ENCODE results near the gene BAIAP2L2. TPM values are rescaled to one million over a fixed set of nuclear protein-coding genes. Genes with fewer than 3 reads are reported as not detected.

The BAIAP2L2 gene
- total RNA-seq, 4 donors from 2014 or later: 0.13 to 1.1 (median 0.58) TPM

DNA sequence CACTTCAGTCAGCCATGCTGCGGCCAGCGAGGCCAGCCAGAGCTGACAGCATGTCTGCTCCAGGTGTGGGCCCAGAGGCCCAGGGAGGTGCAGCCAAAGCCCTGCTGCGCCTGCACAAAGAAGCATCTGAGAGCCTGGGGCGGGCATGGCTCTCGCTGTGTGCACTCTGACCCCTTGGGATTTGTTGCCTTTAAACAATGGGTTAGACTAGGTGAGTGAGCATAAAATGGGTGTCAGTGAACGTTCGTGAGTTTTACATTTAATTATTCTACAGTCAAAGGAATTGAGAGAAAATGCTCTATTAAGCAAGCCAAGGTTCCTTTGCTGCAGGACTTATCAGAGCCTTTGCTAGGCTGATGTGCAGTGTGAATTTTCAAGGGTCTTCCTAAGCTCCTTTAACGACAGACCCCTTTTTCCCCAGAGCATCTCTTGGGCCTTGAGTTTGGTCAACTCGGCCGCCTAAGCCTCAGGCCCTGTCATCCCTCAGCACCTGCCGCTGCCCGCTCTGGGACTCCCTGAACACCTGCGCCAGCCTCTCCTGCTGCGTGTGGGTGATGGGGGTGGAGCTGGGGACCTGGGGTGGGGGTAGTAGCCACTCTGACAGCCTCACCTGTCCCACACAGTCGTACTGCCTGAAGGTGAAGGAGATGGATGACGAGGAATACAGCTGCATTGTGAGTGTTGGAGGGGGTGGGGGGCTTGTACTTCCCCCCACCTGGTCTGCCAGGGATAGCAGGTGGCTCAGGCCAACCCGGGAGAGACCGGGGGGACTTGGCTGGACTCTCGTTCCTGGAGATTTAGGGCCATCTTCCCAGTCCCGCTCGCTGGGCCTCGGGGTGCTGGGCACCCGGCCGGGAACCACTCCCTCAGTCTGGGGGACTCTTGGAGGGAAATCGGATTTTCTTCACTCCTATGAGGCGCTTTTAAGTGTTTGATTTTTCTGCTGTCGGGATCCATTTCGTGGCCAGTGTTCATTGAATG is 37.0 kb downstream of the BAIAP2L2 start:
- TF ChIP-seq POLR2A (IDR thresholded peaks at IDR 0.05; ENCODE audit: low read depth) (no peak), POLR2AphosphoS5 (IDR thresholded peaks at IDR 0.05) (no peak)
- TF ChIP-seq, protein P1, sequence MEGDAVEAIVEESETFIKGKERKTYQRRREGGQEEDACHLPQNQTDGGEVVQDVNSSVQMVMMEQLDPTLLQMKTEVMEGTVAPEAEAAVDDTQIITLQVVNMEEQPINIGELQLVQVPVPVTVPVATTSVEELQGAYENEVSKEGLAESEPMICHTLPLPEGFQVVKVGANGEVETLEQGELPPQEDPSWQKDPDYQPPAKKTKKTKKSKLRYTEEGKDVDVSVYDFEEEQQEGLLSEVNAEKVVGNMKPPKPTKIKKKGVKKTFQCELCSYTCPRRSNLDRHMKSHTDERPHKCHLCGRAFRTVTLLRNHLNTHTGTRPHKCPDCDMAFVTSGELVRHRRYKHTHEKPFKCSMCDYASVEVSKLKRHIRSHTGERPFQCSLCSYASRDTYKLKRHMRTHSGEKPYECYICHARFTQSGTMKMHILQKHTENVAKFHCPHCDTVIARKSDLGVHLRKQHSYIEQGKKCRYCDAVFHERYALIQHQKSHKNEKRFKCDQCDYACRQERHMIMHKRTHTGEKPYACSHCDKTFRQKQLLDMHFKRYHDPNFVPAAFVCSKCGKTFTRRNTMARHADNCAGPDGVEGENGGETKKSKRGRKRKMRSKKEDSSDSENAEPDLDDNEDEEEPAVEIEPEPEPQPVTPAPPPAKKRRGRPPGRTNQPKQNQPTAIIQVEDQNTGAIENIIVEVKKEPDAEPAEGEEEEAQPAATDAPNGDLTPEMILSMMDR (IDR thresholded peaks at IDR 0.05): no peak
- peaks cover 22 to 25% (median 23%) of the 10 kb centered on the region in 4 donors for H3K4me1 ChIP-seq
- no peak overlapping the region for H3K27ac ChIP-seq (replicated peaks in 1 of 4)
- H3K36me3 ChIP-seq: peaks cover 21 to 77% (median 56%) of the 10 kb centered on the region in 4 donors
- H3K27me3 ChIP-seq: no peaks in the 10 kb centered on the region
- DNase-seq (ENCODE audit: extremely low spot score): no peak
- 92% methylated on average over 19 of the region's 28 CpGs for WGBS
- intact Hi-C loops (cut with DNase I): no loop called here
- H3K9me3 ChIP-seq: no peaks in the 10 kb centered on the region
- no peak overlapping the region for H3K4me3 ChIP-seq

DNA sequence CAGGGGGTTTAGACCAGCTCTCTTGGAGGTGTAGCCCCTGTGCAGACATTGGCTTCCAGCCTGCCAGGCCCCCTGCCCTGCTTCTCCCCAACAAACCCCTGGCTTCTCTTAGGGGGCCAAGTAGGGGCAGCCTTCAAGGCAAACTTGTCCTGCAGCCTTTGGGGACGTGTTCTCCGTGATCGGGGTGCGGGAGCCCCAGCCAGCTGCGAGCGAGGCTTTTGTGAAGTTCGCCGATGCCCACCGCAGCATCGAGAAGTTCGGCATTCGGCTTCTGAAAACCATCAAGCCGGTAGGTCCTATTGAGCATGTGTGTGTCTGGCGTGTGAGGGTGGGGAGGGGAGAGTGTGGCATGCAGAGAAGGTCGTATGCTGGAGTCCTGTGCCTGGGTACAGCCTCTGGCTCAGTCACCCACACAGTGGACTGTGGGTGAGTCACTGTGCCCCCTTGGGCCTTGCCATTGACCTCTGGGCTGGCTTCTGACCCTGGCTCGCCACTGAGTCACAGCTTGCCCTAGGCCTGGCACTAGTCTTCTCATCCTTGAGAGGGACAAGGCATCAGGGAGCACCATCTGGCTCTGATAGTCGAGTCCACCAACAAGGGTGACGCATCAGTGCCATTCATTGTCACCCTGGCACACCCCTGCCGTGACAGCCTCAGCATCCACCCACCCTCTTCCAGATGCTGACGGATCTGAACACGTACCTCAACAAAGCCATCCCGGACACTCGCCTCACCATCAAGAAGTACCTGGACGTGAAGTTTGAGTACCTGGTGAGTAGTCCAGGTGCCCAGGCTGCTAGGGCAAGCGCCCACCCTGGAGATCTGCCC is 37.9 kb downstream of the BAIAP2L2 start:
- Histone ChIP-seq H3K4me1 (peaks cover 26 to 31% (median 28%) of the 10 kb centered on the region in 4 donors), H3K27ac (replicated peaks in 1 of 4) (no peak overlapping the region), H3K9me3 (no peaks in the 10 kb centered on the region), H3K4me3 (no peak overlapping the region), H3K36me3 (peaks cover 21 to 86% (median 64%) of the 10 kb centered on the region in 4 donors), H3K27me3 (no peaks in the 10 kb centered on the region)
- DNase-seq (ENCODE audit: extremely low spot score): no peak
- WGBS: 93% methylated on average over 24 of the region's 25 CpGs
- intact Hi-C loops (cut with DNase I): no loop called here
- TF ChIP-seq POLR2AphosphoS5 (IDR thresholded peaks at IDR 0.05) (no peak), EP300 (IDR thresholded peaks at IDR 0.05) (no peak), POLR2A (IDR thresholded peaks at IDR 0.05; ENCODE audit: low read depth) (no peak)
- TF ChIP-seq, protein P1 (IDR thresholded peaks at IDR 0.05): no peak

- Histone ChIP-seq H3K4me3 (no peak overlapping the region), H3K27me3 (no peaks in the 10 kb centered on the region), H3K27ac (replicated peaks in 1 of 4) (no peak overlapping the region), H3K9me3 (no peaks in the 10 kb centered on the region), H3K36me3 (peaks cover 24 to 95% (median 67%) of the 10 kb centered on the region in 4 donors), H3K4me1 (peaks cover 26 to 39% (median 28%) of the 10 kb centered on the region in 4 donors)
- TF ChIP-seq EP300 (IDR thresholded peaks at IDR 0.05): no peak
- no peak for TF ChIP-seq POLR2A (IDR thresholded peaks at IDR 0.05; ENCODE audit: low read depth)
- TF ChIP-seq, protein P1 (IDR thresholded peaks at IDR 0.05): no peak
- TF ChIP-seq POLR2AphosphoS5 (IDR thresholded peaks at IDR 0.05): no peak
- 89% methylated on average over 21 of the region's 22 CpGs for WGBS
- intact Hi-C loops (cut with DNase I): no loop called here
- no peak for DNase-seq (ENCODE audit: extremely low spot score)
These were observed 38.8 kb downstream of the BAIAP2L2 start for GRCh38 chr22:38071421-38072321.

GRCh38 chr22:38070250-38070921 is 40.1 kb downstream of the BAIAP2L2 start:
- intact Hi-C loops (cut with DNase I): no loop called here
- Histone ChIP-seq H3K4me1 (peaks cover 26 to 42% (median 28%) of the 10 kb centered on the region in 4 donors), H3K9me3 (no peaks in the 10 kb centered on the region), H3K4me3 (no peak overlapping the region), H3K36me3 (peaks cover 37 to 98% (median 76%) of the 10 kb centered on the region in 4 donors), H3K27me3 (no peaks in the 10 kb centered on the region), H3K27ac (replicated peaks in 1 of 4) (peak overlapping the region; percentile 77 to 88 (median 86))
- no peak for DNase-seq (ENCODE audit: extremely low spot score)
- TF ChIP-seq EP300 (IDR thresholded peaks at IDR 0.05) (no peak), POLR2A (IDR thresholded peaks at IDR 0.05; ENCODE audit: low read depth) (no peak), POLR2AphosphoS5 (IDR thresholded peaks at IDR 0.05) (no peak)
- TF ChIP-seq, protein P1 (IDR thresholded peaks at IDR 0.05): no peak
- 91% methylated on average over 10 of the region's 11 CpGs for WGBS
